Liver (tissue), 3 donors: ENCODE measurements around the gene CAMSAP2.

Source experiments
- ATF3 ChIP-seq: IDR thresholded peaks from 2 replicates; pipeline ENCODE4 v1.6.1; 2016; ENCODE audit warnings: antibody characterized with exemption
- CTCF ChIP-seq: fragments of 150-350 bp; IDR thresholded peaks from 2 replicates; pipeline ENCODE4 v1.5.1; 2017; ENCODE audit warnings: improper control_type of control experiment, low read depth, low read length; ENCODE audit not compliant: missing input control
- GABPA ChIP-seq, 2 donors: IDR thresholded peaks in 1 of 2; conservative IDR thresholded peaks in 1 of 2; 2 replicates each; pipeline ENCODE4 v1.6.1; 2016; ENCODE audit warnings: antibody characterized with exemption in 2 of 2, mild to moderate bottlenecking in 1 of 2, moderate library complexity in 1 of 2
- HNF4A ChIP-seq, 2 donors: conservative IDR thresholded peaks; 2 replicates each; pipeline ENCODE4 v1.6.1; 2016; ENCODE audit warnings: antibody characterized with exemption in 2 of 2, mild to moderate bottlenecking in 2 of 2
- RAD21 ChIP-seq, 2 donors: IDR thresholded peaks; 2 replicates each; pipeline ENCODE4 v1.6.1; 2016; ENCODE audit warnings: antibody characterized with exemption in 2 of 2, mild to moderate bottlenecking in 2 of 2
- REST ChIP-seq: IDR thresholded peaks from 2 replicates; pipeline ENCODE4 v1.6.1; 2016; ENCODE audit warnings: antibody characterized with exemption, mild to moderate bottlenecking
- RXRA ChIP-seq, 2 donors: IDR thresholded peaks; 2 replicates each; pipeline ENCODE4 v1.6.1; 2017 to 2018; ENCODE audit warnings: antibody characterized with exemption in 2 of 2, mild to moderate bottlenecking in 1 of 2
- YY1 ChIP-seq: IDR thresholded peaks from 2 replicates; pipeline ENCODE4 v1.6.1; 2016; ENCODE audit warnings: antibody characterized with exemption, mild to moderate bottlenecking
- TF ChIP-seq, protein P1 (sequence below): IDR thresholded peaks from 2 replicates; pipeline ENCODE4 v1.6.1; 2016; ENCODE audit warnings: antibody characterized with exemption
- TF ChIP-seq, protein P2 (sequence below): IDR thresholded peaks from 2 replicates; pipeline ENCODE4 v1.6.1; 2016; ENCODE audit warnings: antibody characterized with exemption
- donor health status: healthy.
- donor health status: healthy.

GRCh38 chr1:200856716-200857357, 118.1 kb downstream of the CAMSAP2 start:
- TF ChIP-seq ATF3 (no peak), CTCF (no peak), RXRA (IDR thresholded peaks at IDR 0.05) (no peak), RAD21 (IDR thresholded peaks at IDR 0.05) (no peak), YY1 (no peak), GABPA (IDR thresholded peaks at IDR 0.05 in 1 of 2, conservative IDR thresholded peaks at IDR 0.05 in 1 of 2) (no peak), REST (no peak), HNF4A (conservative IDR thresholded peaks at IDR 0.05) (no peak)
- TF ChIP-seq, protein P1, sequence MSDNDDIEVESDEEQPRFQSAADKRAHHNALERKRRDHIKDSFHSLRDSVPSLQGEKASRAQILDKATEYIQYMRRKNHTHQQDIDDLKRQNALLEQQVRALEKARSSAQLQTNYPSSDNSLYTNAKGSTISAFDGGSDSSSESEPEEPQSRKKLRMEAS = no peak
- TF ChIP-seq, protein P2, sequence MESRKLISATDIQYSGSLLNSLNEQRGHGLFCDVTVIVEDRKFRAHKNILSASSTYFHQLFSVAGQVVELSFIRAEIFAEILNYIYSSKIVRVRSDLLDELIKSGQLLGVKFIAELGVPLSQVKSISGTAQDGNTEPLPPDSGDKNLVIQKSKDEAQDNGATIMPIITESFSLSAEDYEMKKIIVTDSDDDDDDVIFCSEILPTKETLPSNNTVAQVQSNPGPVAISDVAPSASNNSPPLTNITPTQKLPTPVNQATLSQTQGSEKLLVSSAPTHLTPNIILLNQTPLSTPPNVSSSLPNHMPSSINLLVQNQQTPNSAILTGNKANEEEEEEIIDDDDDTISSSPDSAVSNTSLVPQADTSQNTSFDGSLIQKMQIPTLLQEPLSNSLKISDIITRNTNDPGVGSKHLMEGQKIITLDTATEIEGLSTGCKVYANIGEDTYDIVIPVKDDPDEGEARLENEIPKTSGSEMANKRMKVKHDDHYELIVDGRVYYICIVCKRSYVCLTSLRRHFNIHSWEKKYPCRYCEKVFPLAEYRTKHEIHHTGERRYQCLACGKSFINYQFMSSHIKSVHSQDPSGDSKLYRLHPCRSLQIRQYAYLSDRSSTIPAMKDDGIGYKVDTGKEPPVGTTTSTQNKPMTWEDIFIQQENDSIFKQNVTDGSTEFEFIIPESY = no peak
